GM21723 (cell line): Measurements from ENCODE around the gene PIAS1.

Source experiments
- ATAC-seq: cut with Tn5 transposase; IDR thresholded peaks from one replicate; pipeline ENCODE4 v1.9.1; 2021; ENCODE audit warnings: mild to moderate bottlenecking, moderate library complexity; ENCODE audit not compliant: unreplicated experiment

Gene PIAS1

DNA sequence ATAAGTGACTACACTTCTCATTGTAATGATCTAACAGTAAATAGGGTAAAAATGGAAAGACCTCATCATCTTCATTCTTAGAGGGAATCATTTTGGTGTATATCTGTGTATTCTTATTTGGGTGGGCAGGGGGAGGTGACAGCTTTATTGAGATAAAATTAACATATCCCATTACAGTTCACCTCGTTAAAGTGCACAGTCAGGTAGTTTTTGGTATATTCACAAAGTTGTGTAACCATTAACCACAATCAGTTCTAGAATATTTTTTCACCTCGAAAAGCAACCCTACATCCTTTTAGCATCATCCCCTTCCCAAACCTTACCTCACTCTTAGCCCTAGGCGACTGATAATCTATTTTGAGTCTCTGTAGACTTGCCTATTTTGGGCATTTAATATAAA lies 8.1 kb downstream of the PIAS1 start:
- ATAC-seq, result no peak

DNA sequence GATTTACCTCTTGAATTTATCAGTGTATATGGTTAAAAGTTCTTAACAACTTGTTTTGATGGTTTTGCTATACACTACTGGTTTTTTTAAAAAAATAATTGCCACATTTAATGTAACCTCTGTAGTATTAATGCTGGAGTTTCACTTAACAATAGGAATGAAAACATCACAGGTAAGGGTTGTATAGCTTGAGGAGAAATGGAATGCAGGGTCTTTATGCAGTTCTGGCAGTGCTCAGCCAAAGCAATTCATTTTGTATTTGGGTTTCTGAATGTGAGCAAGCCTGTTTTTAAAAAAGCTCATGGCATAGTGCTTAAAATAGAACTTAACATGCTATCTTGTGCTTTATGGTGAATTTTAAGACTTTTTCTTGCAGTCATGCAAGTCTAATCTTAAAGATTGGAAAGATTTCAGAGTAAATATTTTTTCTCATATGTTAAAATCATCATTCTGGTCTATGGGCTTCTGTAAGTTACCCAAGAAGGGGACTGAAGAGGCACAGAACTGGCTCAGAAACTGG lies 8.9 kb downstream of the PIAS1 start:
- no peak for ATAC-seq

DNA sequence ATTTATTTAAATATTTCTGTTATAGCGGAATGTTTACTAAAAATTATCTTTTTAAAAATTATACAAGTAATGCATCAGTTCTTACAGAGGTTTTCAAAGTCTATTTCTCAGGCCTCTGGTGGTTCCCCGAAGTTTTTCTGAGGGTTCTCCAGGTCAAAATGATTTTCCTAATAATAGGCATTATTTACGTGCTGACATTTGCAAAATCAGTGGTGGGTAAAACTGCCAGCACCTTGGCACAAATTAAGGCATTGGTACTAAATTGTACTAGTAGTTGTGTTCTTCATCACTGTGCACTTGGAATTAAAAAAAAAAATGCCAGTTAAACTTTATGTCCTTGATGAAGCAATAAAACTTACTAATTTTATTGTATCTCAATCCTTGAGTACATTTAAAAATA lies 9.5 kb downstream of the PIAS1 start:
- ATAC-seq, result no peak

DNA sequence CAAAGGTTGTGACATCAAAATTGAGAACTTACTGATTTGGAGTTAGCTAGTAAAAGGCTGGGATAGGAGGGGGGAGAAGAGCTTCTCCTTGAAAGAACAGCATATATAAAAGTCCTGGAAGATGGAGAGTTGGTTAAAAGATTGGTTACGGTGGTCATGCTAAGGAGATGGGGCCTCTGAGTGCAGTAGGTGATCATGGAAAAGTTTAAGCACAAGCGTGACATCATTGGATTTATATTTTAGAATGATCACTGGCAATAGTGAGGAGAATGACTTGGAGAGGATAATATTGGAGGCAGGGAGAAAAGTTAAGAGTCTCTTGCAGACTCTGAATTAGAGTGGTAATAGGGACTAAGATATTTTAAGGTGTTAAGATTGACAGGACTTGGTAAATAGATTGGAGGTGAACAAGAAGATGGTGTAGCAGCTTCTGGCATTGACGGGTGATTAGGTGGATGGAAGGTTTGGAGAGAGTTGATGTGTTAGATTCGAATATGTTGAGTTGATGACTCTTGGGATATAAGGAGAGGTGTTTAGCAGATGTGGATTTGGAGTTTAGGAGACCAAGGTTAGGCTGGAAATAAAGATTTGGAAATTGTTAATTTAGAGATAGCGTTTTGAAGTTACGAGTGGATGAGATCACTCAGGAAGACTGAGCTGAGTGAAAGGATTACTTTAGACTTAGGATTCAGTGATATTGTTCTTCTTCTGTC lies 19.6 kb downstream of the PIAS1 start:
- no peak for ATAC-seq

DNA sequence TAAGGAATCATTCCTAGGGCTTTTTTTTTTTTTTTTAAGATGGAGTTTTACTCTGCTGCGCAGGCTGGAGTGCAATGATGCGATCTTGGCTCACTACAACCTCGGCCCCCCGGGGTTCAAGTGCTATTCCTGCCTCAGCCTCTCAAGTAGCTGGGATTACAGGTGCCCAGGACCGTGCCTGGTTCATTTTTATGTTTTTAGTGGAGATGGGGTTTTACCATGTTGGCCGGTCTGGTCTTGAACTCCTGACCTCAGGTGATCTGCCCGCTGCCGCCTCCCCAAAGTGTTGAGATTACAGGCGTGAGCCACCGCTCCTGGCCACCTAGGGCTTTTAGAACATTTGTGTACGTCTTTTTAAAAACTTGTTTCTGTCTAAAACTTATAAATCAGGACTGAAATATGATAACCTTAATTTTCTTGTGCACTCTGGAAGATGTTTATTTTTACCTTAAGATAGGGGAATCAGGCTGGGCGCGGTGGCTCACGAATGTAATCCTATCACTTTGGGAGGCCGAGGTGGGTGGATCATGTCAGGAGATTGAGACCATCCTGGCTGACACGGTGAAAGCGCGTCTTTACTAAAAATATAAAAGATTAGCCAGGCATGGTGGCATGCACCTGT lies 21.8 kb downstream of the PIAS1 start:
- no peak for ATAC-seq

DNA sequence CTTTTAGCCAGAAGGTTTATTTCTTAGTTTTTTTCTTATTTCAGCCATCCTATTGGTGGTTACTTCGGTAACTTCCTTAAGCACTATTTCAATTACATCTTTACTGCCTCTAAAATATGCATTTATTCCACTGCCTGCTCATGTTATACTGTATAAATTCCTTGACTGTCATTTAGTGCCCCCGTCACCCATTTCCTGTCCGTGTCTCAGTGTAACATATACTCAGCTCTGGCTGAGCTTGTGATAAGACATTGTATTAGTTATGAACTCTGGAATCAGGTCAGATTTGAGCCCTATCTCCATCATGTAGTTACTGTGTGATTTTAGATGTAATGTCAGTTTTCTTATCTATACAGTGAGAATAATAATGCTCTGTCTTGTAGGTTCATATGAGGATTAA lies 24.2 kb downstream of the PIAS1 start:
- ATAC-seq, result no peak

- ATAC-seq, result no peak
Measured at GRCh38 chr15:68080334-68080733, 26.2 kb downstream of the PIAS1 start.

- no peak for ATAC-seq
Measured at GRCh38 chr15:68080783-68081182, 26.7 kb downstream of the PIAS1 start.

- ATAC-seq, result no peak
Measured at GRCh38 chr15:68081869-68082505, 27.9 kb downstream of the PIAS1 start.

DNA sequence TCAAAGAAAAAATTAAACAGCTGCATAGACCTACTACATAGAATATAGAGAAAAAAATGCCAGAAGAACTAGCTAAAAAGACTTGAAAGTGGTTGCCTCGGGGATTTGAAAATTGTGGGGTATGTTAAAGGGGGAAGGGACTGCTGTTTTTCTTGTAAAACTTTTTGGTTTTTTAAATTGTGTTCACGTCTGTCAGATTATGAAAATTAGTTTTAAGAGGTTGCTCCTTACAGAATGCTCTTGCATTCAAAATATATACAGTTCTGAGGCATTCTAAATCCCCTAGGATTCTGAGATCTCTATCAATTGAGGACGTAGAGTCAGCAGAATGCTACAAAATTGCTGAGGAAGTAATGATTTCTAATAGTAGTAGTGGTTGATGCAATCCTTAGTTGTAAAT lies 28.6 kb downstream of the PIAS1 start:
- no peak for ATAC-seq

DNA sequence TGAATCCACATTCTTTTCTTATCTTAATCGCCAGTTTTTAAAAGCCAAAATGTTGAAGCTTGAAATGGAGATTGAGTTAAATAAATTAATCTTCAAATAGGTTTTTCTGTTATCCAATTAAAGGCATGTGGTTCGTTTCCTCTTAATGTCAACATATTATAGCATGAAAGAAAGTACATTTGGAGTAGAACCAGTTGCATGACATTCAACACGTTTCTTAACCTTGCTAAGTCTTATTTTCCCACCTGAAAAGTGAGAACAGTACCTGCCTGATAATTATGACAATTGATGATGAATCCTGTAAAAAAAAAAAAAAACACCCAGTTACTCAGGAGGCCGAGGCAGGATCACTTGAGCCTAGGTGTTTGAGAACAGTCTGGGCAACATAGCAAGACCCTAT lies 29.3 kb downstream of the PIAS1 start:
- ATAC-seq, result no peak

- no peak for ATAC-seq
Measured at GRCh38 chr15:68085052-68085451, 30.9 kb downstream of the PIAS1 start.

GRCh38 chr15:68091743-68092142 lies 37.6 kb downstream of the PIAS1 start:
- no peak for ATAC-seq

DNA sequence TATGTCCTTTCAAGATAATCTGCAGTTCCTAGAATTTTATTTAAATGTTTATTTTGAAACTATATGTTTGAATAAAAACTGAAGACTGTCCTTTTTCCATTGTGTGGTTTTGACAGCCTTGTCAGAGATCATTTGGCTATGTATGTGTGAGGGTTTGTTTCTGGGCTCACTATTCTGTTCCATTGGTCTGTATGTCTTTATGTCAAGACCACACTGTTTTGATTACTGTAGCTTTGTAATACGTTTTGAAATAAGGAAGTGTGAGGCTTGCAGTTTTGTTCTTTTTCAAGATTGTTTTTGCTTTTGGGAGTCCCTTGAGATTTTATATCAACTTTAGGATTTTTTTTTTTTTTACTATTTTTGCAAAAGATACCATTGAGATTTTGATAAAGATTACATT lies 42.0 kb downstream of the PIAS1 start:
- no peak for ATAC-seq

DNA sequence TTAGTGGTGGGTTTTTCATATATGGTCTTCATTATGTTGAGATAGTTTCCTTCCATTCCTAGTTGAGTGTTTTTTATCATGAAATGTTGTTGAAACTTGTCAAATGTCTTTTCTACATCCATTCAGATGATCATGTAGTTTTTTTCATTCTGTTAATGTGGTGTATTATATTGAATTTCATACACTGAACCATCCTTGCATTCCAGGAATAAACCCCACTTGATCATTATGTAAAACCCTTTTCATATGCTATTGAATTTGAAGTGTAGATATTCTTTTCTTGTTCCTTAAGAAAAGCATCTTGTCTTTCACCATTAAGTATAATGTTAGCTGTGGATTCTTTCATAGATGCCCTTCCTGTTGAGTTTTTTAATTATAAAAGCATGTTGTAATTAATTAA lies 42.9 kb downstream of the PIAS1 start:
- ATAC-seq, result no peak

- ATAC-seq, result no peak
Measured at GRCh38 chr15:68098465-68098864, 44.4 kb downstream of the PIAS1 start.

DNA sequence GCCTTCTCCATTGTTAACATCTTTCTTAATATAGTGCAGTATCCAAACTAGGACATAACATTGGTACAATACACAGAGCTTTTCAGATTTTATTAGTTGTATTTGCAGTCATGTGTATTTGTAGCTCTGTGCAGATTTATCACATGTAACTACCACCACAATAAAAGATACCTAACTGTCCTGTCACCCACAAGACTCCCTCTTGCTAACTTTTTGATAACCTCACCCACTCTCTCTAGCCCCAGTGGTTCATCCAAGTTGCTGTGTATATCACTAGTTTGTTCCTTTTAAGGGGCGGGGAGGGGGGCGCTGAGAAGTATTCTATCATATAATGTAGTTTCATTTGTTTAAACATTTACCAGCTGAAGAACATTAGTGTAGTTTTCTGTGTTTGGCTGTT lies 46.1 kb downstream of the PIAS1 start:
- ATAC-seq, result no peak

DNA sequence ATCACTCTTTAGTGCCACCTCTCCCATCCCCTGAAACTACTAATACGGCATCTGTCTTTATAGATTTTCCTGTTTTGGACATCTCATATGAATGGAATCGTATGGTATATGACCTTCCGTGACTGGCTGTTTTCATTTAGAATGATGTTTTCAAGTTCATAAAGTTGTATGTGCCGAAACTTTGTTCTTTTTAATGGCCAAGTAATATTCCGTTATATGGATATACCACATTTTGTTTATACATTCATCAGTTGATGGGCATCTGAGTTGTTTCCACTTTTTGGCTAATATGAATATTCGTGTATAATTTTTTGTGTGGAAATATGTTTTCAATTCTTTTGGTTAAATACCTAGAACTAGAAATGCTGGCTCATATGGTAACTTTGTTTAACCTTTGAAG lies 49.5 kb downstream of the PIAS1 start:
- no peak for ATAC-seq

- ATAC-seq, result no peak
Measured at GRCh38 chr15:68106656-68107055, 52.5 kb downstream of the PIAS1 start.

DNA sequence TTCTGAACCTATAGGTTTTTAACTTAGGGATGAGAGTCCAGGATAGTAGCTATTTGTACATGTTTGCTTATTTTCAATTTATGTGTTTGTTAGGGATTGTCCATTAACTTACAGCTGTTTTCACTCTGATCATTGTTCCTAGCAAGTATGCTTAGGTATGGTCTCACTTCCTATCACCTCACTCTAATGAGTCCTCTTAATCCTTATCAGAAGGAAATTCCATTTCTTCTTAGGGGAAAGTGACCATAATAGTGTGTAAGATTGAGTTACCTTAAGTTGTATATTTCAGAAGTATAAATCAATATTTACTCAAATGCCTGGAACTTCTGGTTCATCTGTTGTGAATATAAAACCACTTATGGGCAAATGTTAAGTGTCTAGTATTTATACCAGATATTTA lies 53.0 kb downstream of the PIAS1 start:
- no peak for ATAC-seq

DNA sequence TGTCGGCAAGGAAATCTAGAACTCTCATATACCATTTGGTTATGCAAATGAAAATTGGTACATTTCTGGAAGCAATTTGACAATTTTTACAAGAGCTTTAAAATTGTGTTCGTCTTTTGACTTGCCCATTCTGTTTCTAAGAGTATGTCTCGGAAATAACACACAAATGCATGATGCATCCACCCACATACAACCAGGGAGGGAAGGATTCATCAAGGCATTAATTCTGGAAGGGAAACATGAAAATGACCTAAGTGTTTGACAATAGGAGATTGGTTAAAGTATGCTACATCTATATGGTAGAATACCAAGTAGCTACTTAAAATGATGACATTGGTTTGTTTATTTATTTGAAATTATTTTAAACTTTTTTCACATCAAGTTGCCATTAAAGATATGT lies 58.6 kb downstream of the PIAS1 start:
- ATAC-seq, result no peak

- ATAC-seq, result no peak
Measured at GRCh38 chr15:68113273-68113672, 59.2 kb downstream of the PIAS1 start.
